Measurements from ENCODE around the gene TSHZ2. TPM values are rescaled to one million over a fixed set of nuclear protein-coding genes. Genes with fewer than 3 reads are reported as not detected.
"Not testable (repeated sequence)": the region's sequence is repeated elsewhere in the genome, so short reads cannot be mapped to it uniquely, and the experiment has no call there.

Gene TSHZ2
- total and polyA plus RNA-seq, 2 experiments from 2014 or later: 1.1 to 5.2 TPM

DNA sequence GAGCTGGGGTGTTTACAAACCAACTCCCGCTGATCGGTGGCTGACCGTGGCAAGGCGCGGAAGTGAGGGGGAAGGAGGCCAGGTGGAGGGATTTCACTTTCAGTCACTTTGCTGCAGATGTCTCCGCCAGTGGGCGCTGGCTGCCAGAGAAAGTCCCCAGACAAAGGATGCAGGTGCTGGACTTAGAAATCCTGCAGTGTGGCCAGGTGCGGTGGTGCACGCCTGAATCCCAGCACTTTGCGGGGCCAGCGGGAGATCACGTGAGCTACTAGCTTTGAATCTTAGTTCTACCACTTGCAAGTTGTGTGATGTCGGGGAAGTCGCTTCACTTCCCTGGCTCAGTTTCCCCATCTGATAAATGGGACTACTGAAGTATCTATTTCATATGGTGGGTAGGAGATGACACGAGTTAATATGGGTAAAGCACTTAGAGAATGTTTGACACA lies 441.1 kb downstream of the TSHZ2 start:
- TF ChIP-seq EZH2phosphoT487 (IDR thresholded peaks at IDR 0.05; ENCODE audit: low read depth, severe bottlenecking, unreplicated experiment): no peak
- TF ChIP-seq, protein P1, sequence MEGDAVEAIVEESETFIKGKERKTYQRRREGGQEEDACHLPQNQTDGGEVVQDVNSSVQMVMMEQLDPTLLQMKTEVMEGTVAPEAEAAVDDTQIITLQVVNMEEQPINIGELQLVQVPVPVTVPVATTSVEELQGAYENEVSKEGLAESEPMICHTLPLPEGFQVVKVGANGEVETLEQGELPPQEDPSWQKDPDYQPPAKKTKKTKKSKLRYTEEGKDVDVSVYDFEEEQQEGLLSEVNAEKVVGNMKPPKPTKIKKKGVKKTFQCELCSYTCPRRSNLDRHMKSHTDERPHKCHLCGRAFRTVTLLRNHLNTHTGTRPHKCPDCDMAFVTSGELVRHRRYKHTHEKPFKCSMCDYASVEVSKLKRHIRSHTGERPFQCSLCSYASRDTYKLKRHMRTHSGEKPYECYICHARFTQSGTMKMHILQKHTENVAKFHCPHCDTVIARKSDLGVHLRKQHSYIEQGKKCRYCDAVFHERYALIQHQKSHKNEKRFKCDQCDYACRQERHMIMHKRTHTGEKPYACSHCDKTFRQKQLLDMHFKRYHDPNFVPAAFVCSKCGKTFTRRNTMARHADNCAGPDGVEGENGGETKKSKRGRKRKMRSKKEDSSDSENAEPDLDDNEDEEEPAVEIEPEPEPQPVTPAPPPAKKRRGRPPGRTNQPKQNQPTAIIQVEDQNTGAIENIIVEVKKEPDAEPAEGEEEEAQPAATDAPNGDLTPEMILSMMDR (IDR thresholded peaks at IDR 0.05; ENCODE audit: poor library complexity): peak; percentile 61
- no peak for TF ChIP-seq EZH2 (IDR thresholded peaks at IDR 0.05; ENCODE audit: borderline replicate concordance)
- Histone ChIP-seq H2AFZ (peak overlapping the region; percentile 31), H3K9me3 (ENCODE audit: low read depth) (no peaks in the 10 kb centered on the region), H3K4me1 (ENCODE audit: insufficient read depth) (no peaks in the 10 kb centered on the region), H3K36me3 (replicated peaks; ENCODE audit: insufficient read depth, low read depth) (no peaks in the 10 kb centered on the region), H3K27ac (no peak overlapping the region), H4K20me1 (ENCODE audit: insufficient read depth, poor library complexity, severe bottlenecking) (no peaks in the 10 kb centered on the region), H3K4me3 (no peak overlapping the region), H3K27me3 (no peaks in the 10 kb centered on the region), H3K79me2 (no peaks in the 10 kb centered on the region), H3K9me2 (replicated peaks; ENCODE audit: insufficient read depth) (no peaks in the 10 kb centered on the region), H3K4me2 (peak overlapping the region; percentile 22)
- DNase-seq (ENCODE audit: low spot score): peak; percentile 79
- WGBS (ENCODE audit: low lambda C conversion rate, missing lambda C conversion rate): 32% methylated on average over 15 of the region's 15 CpGs

- not testable (repeated sequence) for DNase-seq (ENCODE audit: low spot score); H3K79me2 ChIP-seq; H3K9me3 ChIP-seq (ENCODE audit: low read depth)
These were observed 441.7 kb downstream of the TSHZ2 start for GRCh38 chr20:53413845-53414244.

DNA sequence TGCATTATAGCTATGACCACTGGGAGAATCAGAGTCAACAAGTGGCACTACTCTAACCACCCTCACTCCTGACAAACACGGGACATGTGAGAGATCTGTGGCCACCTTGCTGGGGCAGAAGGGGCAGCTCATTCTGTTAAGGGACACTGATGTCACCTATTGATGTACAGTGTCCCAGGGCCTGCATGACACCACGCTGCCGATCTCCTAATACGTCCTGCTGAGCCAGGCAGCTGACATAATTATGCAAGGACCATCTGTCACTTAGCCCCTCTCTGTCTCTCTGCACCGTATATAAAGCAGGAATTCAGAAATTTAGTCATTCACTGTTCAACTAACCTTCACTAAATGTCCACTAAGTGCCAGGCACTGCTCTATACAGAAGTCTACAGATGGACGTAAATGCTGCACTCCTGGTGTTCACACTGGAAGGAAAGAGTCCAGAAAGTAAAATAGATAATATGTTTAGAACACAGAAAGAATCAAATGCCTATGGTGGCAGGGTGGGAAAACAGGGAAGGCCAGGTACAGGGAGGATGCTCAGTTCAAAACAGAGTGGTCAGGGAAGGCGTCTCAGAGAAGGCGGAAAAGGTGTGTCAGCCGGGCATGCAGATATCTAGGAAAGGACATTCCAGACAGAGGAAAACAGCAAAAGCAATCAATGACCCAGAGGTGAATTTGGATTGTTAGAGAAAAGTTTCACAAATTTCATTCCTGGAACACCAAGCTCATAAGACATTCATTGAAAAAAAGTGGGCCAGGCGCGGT lies 447.7 kb downstream of the TSHZ2 start:
- Histone ChIP-seq H3K9me3 (ENCODE audit: low read depth) (no peaks in the 10 kb centered on the region), H3K4me2 (no peak overlapping the region), H3K79me2 (no peaks in the 10 kb centered on the region), H3K4me1 (ENCODE audit: insufficient read depth) (no peaks in the 10 kb centered on the region), H3K4me3 (no peak overlapping the region), H4K20me1 (ENCODE audit: insufficient read depth, poor library complexity, severe bottlenecking) (no peaks in the 10 kb centered on the region), H2AFZ (no peak overlapping the region), H3K27me3 (no peaks in the 10 kb centered on the region), H3K9me2 (replicated peaks; ENCODE audit: insufficient read depth) (no peaks in the 10 kb centered on the region), H3K27ac (no peak overlapping the region), H3K36me3 (replicated peaks; ENCODE audit: insufficient read depth, low read depth) (no peaks in the 10 kb centered on the region)
- WGBS (ENCODE audit: low lambda C conversion rate, missing lambda C conversion rate): 94% methylated on average over 11 of the region's 11 CpGs
- DNase-seq (ENCODE audit: low spot score): no peak
- TF ChIP-seq EZH2 (IDR thresholded peaks at IDR 0.05; ENCODE audit: borderline replicate concordance): no peak

More at GRCh38 chr20:53413845-53414244, 441.7 kb downstream of the TSHZ2 start:
- not testable (repeated sequence) for H3K27me3 ChIP-seq; H4K20me1 ChIP-seq (ENCODE audit: insufficient read depth, poor library complexity, severe bottlenecking); H3K4me2 ChIP-seq; H3K4me3 ChIP-seq; H3K36me3 ChIP-seq (replicated peaks; ENCODE audit: insufficient read depth, low read depth); H3K9me2 ChIP-seq (replicated peaks; ENCODE audit: insufficient read depth); H2AFZ ChIP-seq; H3K27ac ChIP-seq; H3K4me1 ChIP-seq (ENCODE audit: insufficient read depth)
- WGBS (ENCODE audit: low lambda C conversion rate, missing lambda C conversion rate): 92% methylated on average over 1 of the region's 1 CpG

DNA sequence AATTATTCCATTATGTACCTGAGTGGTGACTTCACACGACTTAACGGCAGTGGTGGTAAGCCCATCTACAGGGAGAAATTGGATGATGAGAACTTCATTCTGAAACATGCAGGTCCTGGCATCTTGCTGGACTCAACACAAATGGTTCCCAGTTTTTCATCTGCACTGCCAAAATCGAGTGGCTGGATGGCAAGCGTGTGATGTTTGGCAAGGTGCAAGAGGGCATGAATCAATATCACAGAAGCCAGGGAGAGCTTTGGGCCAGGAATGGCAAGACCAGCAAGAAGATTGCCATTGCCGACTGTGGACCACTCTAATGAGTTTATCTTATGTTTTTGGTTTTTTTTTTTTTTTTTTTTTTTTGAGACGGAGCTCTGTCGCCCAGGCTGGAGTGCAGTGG lies 449.2 kb downstream of the TSHZ2 start:
- Histone ChIP-seq H3K79me2 (no peaks in the 10 kb centered on the region), H3K4me2 (no peak overlapping the region), H3K36me3 (replicated peaks; ENCODE audit: insufficient read depth, low read depth) (no peaks in the 10 kb centered on the region), H4K20me1 (ENCODE audit: insufficient read depth, poor library complexity, severe bottlenecking) (no peaks in the 10 kb centered on the region), H3K9me2 (replicated peaks; ENCODE audit: insufficient read depth) (no peaks in the 10 kb centered on the region), H2AFZ (no peak overlapping the region), H3K4me1 (ENCODE audit: insufficient read depth) (no peaks in the 10 kb centered on the region), H3K4me3 (no peak overlapping the region), H3K9me3 (ENCODE audit: low read depth) (no peaks in the 10 kb centered on the region), H3K27ac (no peak overlapping the region), H3K27me3 (no peaks in the 10 kb centered on the region)
- no peak for TF ChIP-seq EZH2phosphoT487 (IDR thresholded peaks at IDR 0.05; ENCODE audit: low read depth, severe bottlenecking, unreplicated experiment)
- TF ChIP-seq EZH2 (IDR thresholded peaks at IDR 0.05; ENCODE audit: borderline replicate concordance): no peak
- TF ChIP-seq, protein P1 (IDR thresholded peaks at IDR 0.05; ENCODE audit: poor library complexity): no peak
- no peak for DNase-seq (ENCODE audit: low spot score)
- 97% methylated on average over 5 of the region's 7 CpGs for WGBS (ENCODE audit: low lambda C conversion rate, missing lambda C conversion rate)
